ENCODE data around the gene ERP29. TPM values are rescaled to one million over a fixed set of nuclear protein-coding genes. Genes with fewer than 3 reads are reported as not detected.

The ERP29 gene
- total and polyA plus RNA-seq, 3 donors from 2014 or later = 76.5 to 129 (median 85.1) TPM

DNA sequence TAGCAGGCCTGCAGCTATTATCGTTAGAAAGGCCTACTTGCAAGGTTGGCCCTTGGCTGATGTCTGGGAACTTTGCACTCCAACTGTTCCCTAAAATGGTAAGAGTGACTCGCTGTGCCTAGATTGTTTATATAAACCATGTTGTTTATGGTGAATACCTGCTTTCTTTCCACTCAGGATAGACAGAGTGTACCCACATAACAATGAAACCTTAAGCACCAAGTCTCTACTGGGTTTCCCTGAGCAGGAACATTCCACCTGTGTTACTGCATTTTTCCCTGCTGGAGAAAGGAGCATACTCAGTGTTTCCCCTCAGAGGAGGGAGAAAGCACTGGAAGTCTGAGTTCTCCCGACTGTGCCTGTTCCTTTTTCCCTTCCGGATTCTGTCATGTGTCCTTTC lies 32.8 kb downstream of the ERP29 start:
- no peaks in the 10 kb centered on the region for H3K4me1 ChIP-seq
- no peaks in the 10 kb centered on the region for H3K9me3 ChIP-seq
- WGBS, 2 donors = 61 to 69% methylated on average over 4 of the region's 4 CpGs
- no peaks in the 10 kb centered on the region for H3K27me3 ChIP-seq
- no peaks in the 10 kb centered on the region for H3K36me3 ChIP-seq (ENCODE audit: low read depth, missing control alignments)
- no peak overlapping the region for H3K27ac ChIP-seq
- no peak for TF ChIP-seq POLR2A (IDR thresholded peaks at IDR 0.05)
- TF ChIP-seq CTCF (IDR thresholded peaks at IDR 0.05) = no peak
- DNase-seq = no peak
- H3K4me3 ChIP-seq = no peak overlapping the region
- intact Hi-C loops (cut with DNase I; ENCODE audit: low total_unique reads) = no loop called here

DNA sequence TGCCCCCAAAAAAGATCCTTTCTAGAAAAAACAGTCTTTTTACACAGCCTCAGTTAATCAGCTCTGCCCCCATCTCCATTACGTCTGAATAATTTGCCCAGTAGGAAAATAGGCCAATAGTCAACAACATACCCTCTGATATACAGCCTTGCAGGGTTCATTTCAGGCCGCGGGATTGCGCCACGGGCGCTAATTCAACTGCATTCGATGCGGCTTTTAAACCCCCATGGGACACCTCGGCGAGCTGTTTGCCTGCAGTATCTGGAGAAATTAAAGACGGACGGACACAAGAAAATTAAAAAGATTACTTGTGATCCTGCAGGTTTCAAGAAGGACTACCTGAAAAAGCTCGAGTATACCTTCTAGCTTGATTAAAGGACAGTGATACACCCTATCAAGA lies 36.1 kb downstream of the ERP29 start:
- Histone ChIP-seq H3K36me3 (ENCODE audit: low read depth, missing control alignments) (no peaks in the 10 kb centered on the region), H3K4me1 (no peaks in the 10 kb centered on the region), H3K4me3 (no peak overlapping the region), H3K27ac (peak overlapping the region in 1 of 2 donors; percentile 50), H3K9me3 (no peaks in the 10 kb centered on the region), H3K27me3 (no peaks in the 10 kb centered on the region)
- no peak for DNase-seq
- TF ChIP-seq POLR2A (IDR thresholded peaks at IDR 0.05) (no peak), CTCF (IDR thresholded peaks at IDR 0.05) (no peak)
- intact Hi-C loops (cut with DNase I; ENCODE audit: low total_unique reads) = no loop called here
- WGBS, 2 donors = 93% methylated on average over 13 of the region's 13 CpGs

DNA sequence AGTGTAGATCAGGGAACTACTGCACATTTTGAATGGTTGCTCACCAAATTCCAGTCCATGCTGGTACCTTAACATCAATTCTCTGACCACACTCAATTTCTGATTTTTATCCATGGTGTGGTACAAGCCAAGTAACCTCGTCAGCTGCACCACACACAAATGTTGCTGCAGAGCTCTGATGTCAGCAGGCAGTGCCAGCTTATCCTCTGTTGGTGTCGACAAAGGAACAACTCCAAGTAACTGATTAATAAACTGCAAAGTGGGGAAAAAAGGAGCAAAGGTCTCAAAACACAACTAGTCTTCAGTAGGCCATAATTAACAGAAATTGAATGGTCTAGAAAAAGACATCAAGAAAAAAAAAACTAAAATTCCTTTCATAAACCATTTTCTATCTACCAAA lies 47.9 kb downstream of the ERP29 start:
- intact Hi-C loops (cut with DNase I; ENCODE audit: low total_unique reads) = no loop called here
- 73 to 74% methylated on average over 2 of the region's 2 CpGs for WGBS, 2 donors
- Histone ChIP-seq H3K4me3 (no peak overlapping the region), H3K27me3 (no peaks in the 10 kb centered on the region), H3K27ac (no peak overlapping the region), H3K36me3 (ENCODE audit: low read depth, missing control alignments) (no peaks in the 10 kb centered on the region), H3K4me1 (peaks cover 13% of the 10 kb centered on the region), H3K9me3 (no peaks in the 10 kb centered on the region)
- DNase-seq = no peak
- TF ChIP-seq POLR2A (IDR thresholded peaks at IDR 0.05) (no peak), CTCF (IDR thresholded peaks at IDR 0.05) (no peak)

DNA sequence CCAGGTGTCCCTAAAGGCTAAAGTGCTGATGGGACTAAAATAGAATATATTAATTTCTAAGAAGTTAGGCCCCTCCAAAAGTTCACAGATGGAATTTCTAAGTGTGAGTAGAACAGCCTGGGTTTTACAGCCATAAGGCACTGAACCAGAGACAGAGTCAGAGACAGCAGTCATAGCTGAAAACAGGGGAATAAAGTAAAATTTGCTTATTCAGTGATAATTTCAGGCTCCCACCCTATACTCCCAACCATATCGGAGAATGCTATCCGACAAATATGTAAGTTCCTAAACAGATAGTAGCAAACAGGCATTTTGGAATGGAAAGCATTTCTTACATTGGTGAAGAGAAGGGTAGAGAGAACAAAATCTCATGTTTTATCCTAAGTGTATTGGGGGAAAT lies 50.0 kb downstream of the ERP29 start:
- Histone ChIP-seq H3K36me3 (ENCODE audit: low read depth, missing control alignments) (no peaks in the 10 kb centered on the region), H3K27ac (no peak overlapping the region), H3K27me3 (no peaks in the 10 kb centered on the region), H3K4me1 (peaks cover 15% of the 10 kb centered on the region), H3K4me3 (no peak overlapping the region), H3K9me3 (no peaks in the 10 kb centered on the region)
- TF ChIP-seq POLR2A (IDR thresholded peaks at IDR 0.05) (no peak), CTCF (IDR thresholded peaks at IDR 0.05) (no peak)
- no peak for DNase-seq
- 87 to 95% methylated on average over 2 of the region's 2 CpGs for WGBS, 2 donors
- intact Hi-C loops (cut with DNase I; ENCODE audit: low total_unique reads) = no loop called here

- DNase-seq = no peak
- Histone ChIP-seq H3K36me3 (ENCODE audit: low read depth, missing control alignments) (no peaks in the 10 kb centered on the region), H3K4me1 (peaks cover 15% of the 10 kb centered on the region)
Measured at GRCh38 chr12:112066566-112066965, 53.3 kb downstream of the ERP29 start.

More at GRCh38 chr12:112066566-112066965, 53.3 kb downstream of the ERP29 start:
- Histone ChIP-seq H3K27ac (peak overlapping the region; percentile 66 to 68), H3K4me3 (no peak overlapping the region), H3K9me3 (no peaks in the 10 kb centered on the region), H3K27me3 (no peaks in the 10 kb centered on the region)
- TF ChIP-seq CTCF (IDR thresholded peaks at IDR 0.05) = no peak
- no peak for TF ChIP-seq POLR2A (IDR thresholded peaks at IDR 0.05)
- intact Hi-C loops (cut with DNase I; ENCODE audit: low total_unique reads) = no loop called here
- WGBS, 2 donors = 73 to 74% methylated on average over 2 of the region's 2 CpGs
